IMR-90 (cell line): ENCODE measurements around the gene ZCCHC24. TPM values are rescaled to one million over a fixed set of nuclear protein-coding genes. Genes with fewer than 3 reads are reported as not detected.

Experiments
- ATAC-seq: fragments of 200-7000 bp; cut with Tn5 transposase; 2 replicates; pipeline ENCODE4 v1.9.1; 2020; ENCODE audit warnings: low read depth, mild to moderate bottlenecking, moderate library complexity
- BruUV-seq: library from RNA; stranded (reverse); fragments of 400-500 nt; replicated peaks from 2 replicates; lab custom pipeline; 2021; lab: Mats Ljungman, UMichigan
- CTCF ChIA-PET: fragments of 300-600 bp; formaldehyde crosslinking; extraction: SDS; loops from one replicate; lab custom pipeline; 2021; ENCODE audit warnings: antibody characterized with exemption; lab: Yijun Ruan, JAX
- POLR2A ChIA-PET: fragments of 300-600 bp; sonication (Branson Sonifier 250); formaldehyde crosslinking; loops from one replicate; lab custom pipeline; 2022; ENCODE audit warnings: antibody characterized with exemption; ENCODE audit not compliant: unreplicated experiment; lab: Charles Lee
- DNase-seq: peaks from one replicate; pipeline ENCODE4 v3.0.0; 2013
- H2AFZ ChIP-seq: replicated peaks from 2 replicates; pipeline ENCODE3; 2013; ENCODE audit warnings: low read length, mild to moderate bottlenecking; ENCODE audit not compliant: poor library complexity
- H2AK5ac ChIP-seq: 2 replicates; pipeline ENCODE4 v1.6.1; 2013; ENCODE audit warnings: low read depth, low read length, inconsistent platforms
- H2AK9ac ChIP-seq: replicated peaks from 2 replicates; pipeline ENCODE3; 2013; ENCODE audit warnings: mild to moderate bottlenecking, low read depth, low read length, moderate library complexity; ENCODE audit not compliant: poor library complexity
- H2BK120ac ChIP-seq: 2 replicates; pipeline ENCODE4 v1.6.1; 2013; ENCODE audit warnings: low read depth, low read length, inconsistent platforms
- H2BK15ac ChIP-seq: 3 replicates; pipeline ENCODE4 v1.6.1; 2013; ENCODE audit warnings: low read depth, low read length, inconsistent platforms
- H2BK20ac ChIP-seq: 2 replicates; pipeline ENCODE4 v1.6.1; 2013; ENCODE audit warnings: low read depth, mild to moderate bottlenecking, inconsistent platforms, low read length, moderate library complexity
- H2BK5ac ChIP-seq: 2 replicates; pipeline ENCODE4 v1.6.1; 2013; ENCODE audit warnings: mild to moderate bottlenecking, low read depth, low read length, inconsistent platforms; ENCODE audit not compliant: poor library complexity, severe bottlenecking
- H3K14ac ChIP-seq: replicated peaks from 2 replicates; pipeline ENCODE4 v1.6.1; 2013; ENCODE audit warnings: low read depth, low read length, inconsistent platforms
- H3K18ac ChIP-seq: 2 replicates; pipeline ENCODE4 v1.6.1; 2013; ENCODE audit warnings: low read depth, low read length, control low read depth
- H3K23ac ChIP-seq: 2 replicates; pipeline ENCODE4 v1.6.1; 2013; ENCODE audit warnings: low read depth, low read length, inconsistent platforms
- H3K27ac ChIP-seq: 2 replicates; pipeline ENCODE4 v1.5.1; 2013; ENCODE audit warnings: mild to moderate bottlenecking, control low read depth, low read length; ENCODE audit not compliant: insufficient read depth
- H3K27me3 ChIP-seq: 2 replicates; pipeline ENCODE4 v1.6.1; 2013; ENCODE audit warnings: low read length; ENCODE audit not compliant: control insufficient read depth, insufficient read depth
- H3K36me3 ChIP-seq: 2 replicates; pipeline ENCODE4 v1.6.1; 2013; ENCODE audit warnings: low read length, mixed read lengths; ENCODE audit not compliant: control insufficient read depth, insufficient read depth
- H3K4ac ChIP-seq: 2 replicates; pipeline ENCODE4 v1.6.1; 2013; ENCODE audit warnings: low read depth, low read length, inconsistent platforms
- H3K4me1 ChIP-seq: 2 replicates; pipeline ENCODE4 v1.6.1; 2013; ENCODE audit warnings: low read length, mixed read lengths; ENCODE audit not compliant: control insufficient read depth, insufficient read depth
- H3K4me2 ChIP-seq: 2 replicates; pipeline ENCODE4 v1.6.1; 2013; ENCODE audit warnings: low read depth, mild to moderate bottlenecking, control low read depth, low read length, moderate library complexity
- H3K4me3 ChIP-seq: 2 replicates; pipeline ENCODE4 v1.5.1; 2013; ENCODE audit warnings: low read depth, mild to moderate bottlenecking, control low read depth, low read length, moderate library complexity; ENCODE audit not compliant: insufficient read depth
- H3K56ac ChIP-seq: 2 replicates; pipeline ENCODE4 v1.6.1; 2013; ENCODE audit warnings: low read length, inconsistent platforms; ENCODE audit not compliant: insufficient read depth; ENCODE audit errors: extremely low read depth
- H3K79me1 ChIP-seq, 2 experiments: 2 replicates each; pipeline ENCODE4 v1.6.1; 2013; ENCODE audit warnings: low read length in 2 of 2, inconsistent platforms in 1 of 2, low read depth in 1 of 2
- H3K9ac ChIP-seq: 2 replicates; pipeline ENCODE4 v1.6.1; 2013; ENCODE audit warnings: low read depth, low read length, control low read depth
- H3K9me1 ChIP-seq: 2 replicates; pipeline ENCODE4 v1.6.1; 2013; ENCODE audit warnings: low read length, inconsistent platforms; ENCODE audit not compliant: insufficient read depth
- H3K9me3 ChIP-seq: 2 replicates; pipeline ENCODE4 v1.6.1; 2013; ENCODE audit warnings: low read length; ENCODE audit not compliant: control insufficient read depth, insufficient read depth
- H4K20me1 ChIP-seq: 2 replicates; pipeline ENCODE4 v1.6.1; 2013; ENCODE audit warnings: low read length, inconsistent platforms; ENCODE audit not compliant: insufficient read depth
- H4K5ac ChIP-seq: 2 replicates; pipeline ENCODE4 v1.6.1; 2013; ENCODE audit warnings: mild to moderate bottlenecking, low read depth, low read length, control low read depth
- H4K8ac ChIP-seq, 2 experiments: 2 replicates each; pipeline ENCODE4 v1.6.1; 2013; ENCODE audit warnings: low read depth in 2 of 2, low read length in 2 of 2, control low read depth in 1 of 2, inconsistent platforms in 1 of 2
- H4K91ac ChIP-seq: 2 replicates; pipeline ENCODE4 v1.6.1; 2013; ENCODE audit warnings: low read depth, low read length, inconsistent platforms; ENCODE audit not compliant: insufficient read depth
- BHLHE40 ChIP-seq: fragments of 150-350 bp; IDR thresholded peaks from 2 replicates; pipeline ENCODE4 v1.6.1; 2016; ENCODE audit warnings: mild to moderate bottlenecking, low read depth, low read length
- CEBPB ChIP-seq: IDR thresholded peaks from 2 replicates; pipeline ENCODE4 v1.6.1; 2012; ENCODE audit warnings: low read depth, low read length, improper control_type of control experiment
- CHD1 ChIP-seq: IDR thresholded peaks from 2 replicates; pipeline ENCODE4 v1.6.1; 2012; ENCODE audit warnings: low read depth, low read length, improper control_type of control experiment
- CTCF ChIP-seq: conservative IDR thresholded peaks from 2 replicates; pipeline ENCODE4 v1.5.1; 2012; ENCODE audit warnings: mild to moderate bottlenecking, low read depth, low read length, improper control_type of control experiment
- FOS ChIP-seq: fragments of 150-350 bp; IDR thresholded peaks from 2 replicates; pipeline ENCODE4 v1.6.1; 2016; ENCODE audit warnings: low read depth, low read length
- MAFK ChIP-seq: IDR thresholded peaks from 2 replicates; pipeline ENCODE4 v1.6.1; 2012; ENCODE audit warnings: low read depth, low read length, improper control_type of control experiment
- MAZ ChIP-seq: IDR thresholded peaks from 2 replicates; pipeline ENCODE4 v1.6.1; 2012; ENCODE audit warnings: low read depth, mild to moderate bottlenecking, low read length, improper control_type of control experiment, moderate library complexity, borderline replicate concordance
- MXI1 ChIP-seq: IDR thresholded peaks from 2 replicates; pipeline ENCODE4 v1.6.1; 2012; ENCODE audit warnings: low read depth, mild to moderate bottlenecking, low read length, moderate library complexity, borderline replicate concordance
- NFE2L2 ChIP-seq: fragments of 150-350 bp; IDR thresholded peaks from 2 replicates; pipeline ENCODE4 v1.6.1; 2016; ENCODE audit warnings: low read depth, mild to moderate bottlenecking, low read length
- POLR2A ChIP-seq: IDR thresholded peaks from 2 replicates; pipeline ENCODE4 v1.6.1; 2012; ENCODE audit warnings: mild to moderate bottlenecking, low read depth, low read length
- RAD21 ChIP-seq: IDR thresholded peaks from 2 replicates; pipeline ENCODE4 v1.6.1; 2012; ENCODE audit warnings: low read length, improper control_type of control experiment
- RCOR1 ChIP-seq: IDR thresholded peaks from 2 replicates; pipeline ENCODE4 v1.6.1; 2012; ENCODE audit warnings: mild to moderate bottlenecking, low read length, improper control_type of control experiment; ENCODE audit not compliant: insufficient replicate concordance
- RFX5 ChIP-seq: IDR thresholded peaks from 2 replicates; pipeline ENCODE4 v1.8.0; 2012; ENCODE audit warnings: low read depth, mild to moderate bottlenecking, low read length, moderate library complexity
- SMC3 ChIP-seq: fragments of 150-350 bp; IDR thresholded peaks from 2 replicates; pipeline ENCODE4 v1.6.1; 2016; ENCODE audit warnings: low read depth, mild to moderate bottlenecking, antibody characterized with exemption, low read length, moderate library complexity
- USF2 ChIP-seq: fragments of 150-350 bp; IDR thresholded peaks from 2 replicates; pipeline ENCODE4 v1.6.1; 2017; ENCODE audit warnings: mild to moderate bottlenecking, antibody characterized with exemption, low read length, low read depth
- WGBS, 2 experiments: methylation state at CpG; one replicate each; pipeline versions ENCODE4 v1.1.5 to v1.1.7; 2013; ENCODE audit warnings: missing lambda C conversion rate in 2 of 2; ENCODE audit not compliant: insufficient read length in 1 of 2; ENCODE audit errors: extremely low coverage in 2 of 2; 5-methylcytosine and 5-hydroxymethylcytosine counted together
- dilution Hi-C: fragments of 300-500 bp; cut with HindIII; formaldehyde crosslinking; loops from one replicate; pipeline ENCODE4 v1.14.3; 2018; ENCODE audit warnings: low sequenced_read_pairs; ENCODE audit not compliant: unreplicated experiment
- in situ Hi-C: fragments of 300-500 bp; cut with MboI; formaldehyde crosslinking; loops from 3 replicates; pipeline ENCODE4 v1.14.3; 2019; ENCODE audit warnings: low sequenced_read_pairs, inconsistent platforms, mixed read lengths
- intact Hi-C: fragments of 100-400 bp; cut with micrococcal nuclease; formaldehyde crosslinking; loops from 2 replicates; pipeline ENCODE4 v1.10.0; 2022
- polyA plus RNA-seq, 3 experiments: library from polyadenylated mRNA; depleted of rRNA; stranded (reverse); fragments of >200 nt; gene quantifications; 2 replicates each; pipeline ENCODE4 v1.2.3, GENCODE V29; 2012; ENCODE audit warnings: low replicate concordance in 1 of 3
- total RNA-seq: library from RNA; depleted of rRNA; stranded (reverse); fragments of >200 nt; gene quantifications from 2 replicates; pipeline ENCODE4 v1.2.3, GENCODE V29; 2012

Gene ZCCHC24
- total and polyA plus RNA-seq, 2 of the 4 experiments (the other 2 are of a cell fraction), result 15.1 to 25.9 TPM

GRCh38 chr10:79360499-79361342, 84.7 kb downstream of the ZCCHC24 start:
- peak; percentile 29; the same call in 1 of the 2 replicates for ATAC-seq
- in situ Hi-C loops (no loop called here), dilution Hi-C loops (no loop called here), intact Hi-C loops (no loop called here)
- Histone ChIP-seq H3K27me3 (no peaks in the 10 kb centered on the region), H2AFZ (no peak overlapping the region), H3K4me3 (no peak overlapping the region), H3K56ac (no peak overlapping the region), H4K8ac (no peak overlapping the region), H3K4ac (no peak overlapping the region), H2AK9ac (no peak overlapping the region), H2BK20ac (no peak overlapping the region), H2BK15ac (no peak overlapping the region), H4K91ac (no peak overlapping the region), H3K9me1 (no peaks in the 10 kb centered on the region; the same call in 1 of the 2 replicates), H3K23ac (no peak overlapping the region), H3K79me1 (peaks cover 0 to 6% of the 10 kb centered on the region in 2 experiments; a peak in 1 of 4 replicates), H3K9ac (no peak overlapping the region), H3K14ac (no peak overlapping the region), H4K5ac (no peak overlapping the region), H3K36me3 (peaks cover 4% of the 10 kb centered on the region; the same call in 1 of the 2 replicates), H2AK5ac (no peak overlapping the region), H4K20me1 (peaks cover 4% of the 10 kb centered on the region), H2BK5ac (no peak overlapping the region), H3K4me1 (no peaks in the 10 kb centered on the region), H3K27ac (no peak overlapping the region), H3K9me3 (no peaks in the 10 kb centered on the region; the same call in 1 of the 2 replicates), H3K4me2 (no peak overlapping the region), H3K18ac (no peak overlapping the region), H2BK120ac (no peak overlapping the region)
- ChIA-PET CTCF (no interaction called here), POLR2A (no interaction called here)
- no TSS peak for BruUV-seq
- no peak for DNase-seq
- WGBS, 2 experiments, result 100% methylated on average over 1 of the region's 5 CpGs; no CpG with 5 or more reads in 1 of the 2 experiments
- TF ChIP-seq CHD1, result no peak
- TF ChIP-seq RCOR1, result no peak
- no peak for TF ChIP-seq RAD21
- TF ChIP-seq MAZ, result no peak
- TF ChIP-seq CTCF, result no peak
- no peak for TF ChIP-seq USF2
- TF ChIP-seq NFE2L2, result no peak
- TF ChIP-seq MAFK, result no peak
- no peak for TF ChIP-seq CEBPB
- no peak for TF ChIP-seq RFX5
- TF ChIP-seq MXI1, result no peak
- TF ChIP-seq POLR2A, result no peak
- no peak for TF ChIP-seq SMC3
- TF ChIP-seq FOS, result no peak
- TF ChIP-seq BHLHE40, result no peak
